ENCODE results near the gene SAMD4A. TPM values are rescaled to one million over a fixed set of nuclear protein-coding genes. Genes with fewer than 3 reads are reported as not detected.

Gene SAMD4A
- total and polyA plus RNA-seq, 2 of the 4 experiments (the other 2 are of a cell fraction), result 22.9 to 38.2 TPM

DNA sequence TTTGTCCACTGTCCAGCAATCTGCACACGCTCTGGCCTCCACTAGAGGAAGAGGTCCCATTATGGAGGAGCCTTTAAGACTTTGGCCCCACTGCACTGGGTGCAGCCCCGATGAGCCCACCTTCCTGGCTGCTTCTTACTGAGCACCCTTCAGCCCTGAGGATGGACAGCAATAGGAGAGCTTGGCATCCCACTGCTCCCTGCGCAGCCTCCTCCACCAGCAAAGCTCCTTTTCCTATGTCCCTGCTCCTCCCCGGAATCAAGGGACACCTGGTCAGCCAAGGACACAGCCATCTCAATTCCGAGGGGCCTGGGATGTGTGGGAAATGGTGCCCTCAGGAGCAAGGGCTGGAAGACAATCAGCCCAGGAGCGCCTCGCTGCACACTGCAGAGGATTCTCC, 241.0 kb downstream of the SAMD4A start:
- Histone ChIP-seq H2BK120ac (ENCODE audit: low read depth, low read length) (no peak overlapping the region), H4K5ac (ENCODE audit: low read depth, low read length) (no peak overlapping the region), H3K27me3 (ENCODE audit: control insufficient read depth, insufficient read depth, low read length) (peaks cover 14% of the 10 kb centered on the region), H2AK9ac (replicated peaks; ENCODE audit: low read depth, low read length, poor library complexity) (no peak overlapping the region), H4K91ac (ENCODE audit: insufficient read depth, low read depth, low read length) (no peak overlapping the region), H4K8ac (ENCODE audit: low read depth in 2 of 2, low read length in 2 of 2) (no peak overlapping the region), H3K4ac (ENCODE audit: low read depth, low read length) (no peak overlapping the region), H3K14ac (replicated peaks; ENCODE audit: low read depth, low read length) (no peak overlapping the region), H3K4me3 (ENCODE audit: insufficient read depth, low read depth, low read length) (no peak overlapping the region), H3K9me1 (ENCODE audit: insufficient read depth, low read length) (0 out of 2 replicates have a peak, but pooled peaks cover 3% of the 10 kb centered on the region), H3K4me2 (ENCODE audit: low read depth, low read length) (no peak overlapping the region), H3K9ac (ENCODE audit: low read depth, low read length) (no peak overlapping the region), H2BK15ac (ENCODE audit: low read depth, low read length) (no peak overlapping the region), H3K4me1 (ENCODE audit: control insufficient read depth, insufficient read depth, low read length) (peaks cover 3% of the 10 kb centered on the region; the same call in 1 of the 2 replicates), H3K56ac (ENCODE audit: extremely low read depth, insufficient read depth, low read length) (no peak overlapping the region), H2BK20ac (ENCODE audit: low read depth, low read length) (no peak overlapping the region), H3K23ac (ENCODE audit: low read depth, low read length) (no peak overlapping the region), H3K36me3 (ENCODE audit: control insufficient read depth, insufficient read depth, low read length) (no peaks in the 10 kb centered on the region), H3K9me3 (ENCODE audit: control insufficient read depth, insufficient read depth, low read length) (no peaks in the 10 kb centered on the region), H2BK5ac (ENCODE audit: low read depth, low read length, poor library complexity, severe bottlenecking) (no peak overlapping the region), H3K79me1 (ENCODE audit: low read depth in 1 of 2, low read length in 2 of 2) (no peaks in the 10 kb centered on the region; a peak in 1 of 4 replicates), H3K18ac (ENCODE audit: low read depth, low read length) (no peak overlapping the region), H2AK5ac (ENCODE audit: low read depth, low read length) (no peak overlapping the region), H4K20me1 (ENCODE audit: insufficient read depth, low read length) (no peaks in the 10 kb centered on the region), H2AFZ (replicated peaks; ENCODE audit: low read length, poor library complexity) (no peak overlapping the region), H3K27ac (ENCODE audit: insufficient read depth, low read length) (no peak overlapping the region)
- in situ Hi-C loops (cut with MboI; ENCODE audit: low sequenced_read_pairs) (loop anchor here (10.0 kb wide), 1 partner anchor 253 kb away; no protein-coding TSS in a partner anchor), dilution Hi-C loops (cut with HindIII; ENCODE audit: low sequenced_read_pairs, unreplicated experiment) (no loop called here), intact Hi-C loops (cut with micrococcal nuclease) (loop anchor here (5.0 kb wide), 2 partner anchors 301 to 441 kb away; partner anchors contain the start of gene CGRRF1)
- 95% methylated on average over 3 of the region's 7 CpGs; no CpG with 5 or more reads in 1 of the 2 experiments for WGBS, 2 experiments (ENCODE audit: extremely low coverage in 2 of 2, insufficient read length in 1 of 2)
- no peak for ATAC-seq (ENCODE audit: low read depth)
- DNase-seq, result no peak
- CTCF ChIA-PET, result interaction anchor here (0.6 kb wide), 2 partner anchors 10 to 244 kb away, joined by 3 read pairs; no protein-coding TSS in a partner anchor
- TF ChIP-seq, protein P1, sequence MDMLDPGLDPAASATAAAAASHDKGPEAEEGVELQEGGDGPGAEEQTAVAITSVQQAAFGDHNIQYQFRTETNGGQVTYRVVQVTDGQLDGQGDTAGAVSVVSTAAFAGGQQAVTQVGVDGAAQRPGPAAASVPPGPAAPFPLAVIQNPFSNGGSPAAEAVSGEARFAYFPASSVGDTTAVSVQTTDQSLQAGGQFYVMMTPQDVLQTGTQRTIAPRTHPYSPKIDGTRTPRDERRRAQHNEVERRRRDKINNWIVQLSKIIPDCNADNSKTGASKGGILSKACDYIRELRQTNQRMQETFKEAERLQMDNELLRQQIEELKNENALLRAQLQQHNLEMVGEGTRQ (IDR thresholded peaks at IDR 0.05; ENCODE audit: low read depth, low read length), result no peak
- TF ChIP-seq NFE2L2 (IDR thresholded peaks at IDR 0.05; ENCODE audit: low read depth, low read length), result no peak
- TF ChIP-seq MXI1 (IDR thresholded peaks at IDR 0.05; ENCODE audit: borderline replicate concordance, low read depth, low read length), result no peak
- no peak for TF ChIP-seq FOS (IDR thresholded peaks at IDR 0.05; ENCODE audit: low read depth, low read length)
- TF ChIP-seq, protein P2, sequence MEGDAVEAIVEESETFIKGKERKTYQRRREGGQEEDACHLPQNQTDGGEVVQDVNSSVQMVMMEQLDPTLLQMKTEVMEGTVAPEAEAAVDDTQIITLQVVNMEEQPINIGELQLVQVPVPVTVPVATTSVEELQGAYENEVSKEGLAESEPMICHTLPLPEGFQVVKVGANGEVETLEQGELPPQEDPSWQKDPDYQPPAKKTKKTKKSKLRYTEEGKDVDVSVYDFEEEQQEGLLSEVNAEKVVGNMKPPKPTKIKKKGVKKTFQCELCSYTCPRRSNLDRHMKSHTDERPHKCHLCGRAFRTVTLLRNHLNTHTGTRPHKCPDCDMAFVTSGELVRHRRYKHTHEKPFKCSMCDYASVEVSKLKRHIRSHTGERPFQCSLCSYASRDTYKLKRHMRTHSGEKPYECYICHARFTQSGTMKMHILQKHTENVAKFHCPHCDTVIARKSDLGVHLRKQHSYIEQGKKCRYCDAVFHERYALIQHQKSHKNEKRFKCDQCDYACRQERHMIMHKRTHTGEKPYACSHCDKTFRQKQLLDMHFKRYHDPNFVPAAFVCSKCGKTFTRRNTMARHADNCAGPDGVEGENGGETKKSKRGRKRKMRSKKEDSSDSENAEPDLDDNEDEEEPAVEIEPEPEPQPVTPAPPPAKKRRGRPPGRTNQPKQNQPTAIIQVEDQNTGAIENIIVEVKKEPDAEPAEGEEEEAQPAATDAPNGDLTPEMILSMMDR (conservative IDR thresholded peaks at IDR 0.05; ENCODE audit: low read depth, low read length), result no peak
- no peak for TF ChIP-seq CEBPB (IDR thresholded peaks at IDR 0.05; ENCODE audit: low read depth, low read length)
- TF ChIP-seq, protein P3, sequence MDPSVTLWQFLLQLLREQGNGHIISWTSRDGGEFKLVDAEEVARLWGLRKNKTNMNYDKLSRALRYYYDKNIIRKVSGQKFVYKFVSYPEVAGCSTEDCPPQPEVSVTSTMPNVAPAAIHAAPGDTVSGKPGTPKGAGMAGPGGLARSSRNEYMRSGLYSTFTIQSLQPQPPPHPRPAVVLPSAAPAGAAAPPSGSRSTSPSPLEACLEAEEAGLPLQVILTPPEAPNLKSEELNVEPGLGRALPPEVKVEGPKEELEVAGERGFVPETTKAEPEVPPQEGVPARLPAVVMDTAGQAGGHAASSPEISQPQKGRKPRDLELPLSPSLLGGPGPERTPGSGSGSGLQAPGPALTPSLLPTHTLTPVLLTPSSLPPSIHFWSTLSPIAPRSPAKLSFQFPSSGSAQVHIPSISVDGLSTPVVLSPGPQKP (IDR thresholded peaks at IDR 0.05; ENCODE audit: borderline replicate concordance, low read depth, low read length), result no peak
- TF ChIP-seq CHD1 (IDR thresholded peaks at IDR 0.05; ENCODE audit: low read depth, low read length), result no peak
- no peak for TF ChIP-seq BHLHE40 (IDR thresholded peaks at IDR 0.05; ENCODE audit: low read depth, low read length)
- BruUV-seq (replicated peaks), result no TSS peak
- POLR2A ChIA-PET (ENCODE audit: unreplicated experiment), result no interaction called here
